ENCODE results near the gene SLC16A8.

Gene SLC16A8

DNA sequence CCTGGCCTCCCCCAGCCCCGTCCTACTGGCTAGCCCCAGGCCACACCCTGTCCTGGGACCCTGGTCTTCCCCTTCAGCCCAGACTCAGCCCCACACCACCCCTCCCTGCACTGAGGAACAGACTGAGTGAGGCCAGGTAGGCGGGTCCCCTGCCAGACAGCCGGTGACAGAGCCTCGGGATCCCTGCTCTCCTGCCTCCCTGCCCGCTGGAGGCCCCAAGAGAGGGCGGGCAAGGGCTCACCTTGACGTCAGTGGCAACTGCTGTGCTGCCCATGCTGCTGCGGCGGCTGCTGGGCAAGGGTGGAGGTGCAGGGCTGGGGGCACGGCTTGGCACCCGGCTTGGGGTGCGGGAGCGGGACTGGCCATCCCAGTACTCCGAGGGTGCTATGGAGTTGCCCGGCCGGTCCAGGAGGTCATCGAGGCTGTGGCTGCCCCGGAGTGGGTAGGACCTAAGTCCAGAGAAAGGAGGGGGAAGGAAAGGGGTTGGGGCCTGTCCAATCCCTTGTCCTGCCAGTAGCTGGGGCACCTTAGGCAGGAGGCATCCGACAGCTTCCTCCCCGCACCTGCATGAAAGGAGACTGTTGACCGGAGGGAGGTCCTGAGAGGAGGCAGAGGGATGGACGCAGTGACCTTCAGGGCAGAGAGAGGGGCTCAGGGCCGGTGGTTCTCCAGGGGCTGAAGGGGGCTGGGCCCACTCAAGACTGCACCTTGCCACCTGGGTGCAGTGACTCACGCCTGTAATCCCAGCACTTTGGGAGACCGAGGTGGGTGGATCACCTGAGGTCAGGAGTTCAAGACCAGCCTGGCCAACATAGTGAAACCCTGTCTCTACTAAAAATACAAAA is 2.2 kb upstream of the SLC16A8 start:
- no peak for DNase-seq (ENCODE audit: low spot score)
- no peak overlapping the region for H3K27ac ChIP-seq
- TF ChIP-seq CTCF (IDR thresholded peaks at IDR 0.05) = no peak
- no peak overlapping the region for H3K4me3 ChIP-seq

DNA sequence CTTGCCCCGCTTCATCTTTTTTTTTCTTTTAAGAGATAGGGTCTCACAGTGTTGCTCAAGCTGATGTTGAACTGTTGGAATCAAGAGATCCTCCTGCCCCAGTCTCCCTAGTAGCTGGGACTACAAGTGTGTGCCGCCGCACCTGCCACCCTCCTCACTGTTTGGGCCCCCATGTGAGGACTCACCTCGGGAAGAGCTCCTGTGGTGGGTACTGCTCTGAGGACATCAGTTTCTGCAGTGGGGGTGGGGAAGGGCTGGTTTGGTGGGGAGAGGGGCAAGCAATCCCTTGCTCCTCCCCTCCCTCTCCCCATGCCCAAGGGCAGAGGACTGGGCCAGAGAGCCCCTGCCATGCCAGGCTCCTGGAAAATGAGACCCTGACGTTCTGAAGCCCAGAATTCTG is 1.5 kb upstream of the SLC16A8 start:
- no peak for TF ChIP-seq CTCF (IDR thresholded peaks at IDR 0.05)
- Histone ChIP-seq H3K27ac (no peak overlapping the region), H3K4me3 (no peak overlapping the region)
- DNase-seq (ENCODE audit: low spot score) = no peak

GRCh38 chr22:38085056-38085455 is 1.1 kb upstream of the SLC16A8 start:
- no peak for TF ChIP-seq CTCF (IDR thresholded peaks at IDR 0.05)
- no peak overlapping the region for H3K4me3 ChIP-seq
- H3K27ac ChIP-seq = no peak overlapping the region
- DNase-seq (ENCODE audit: low spot score) = no peak

DNA sequence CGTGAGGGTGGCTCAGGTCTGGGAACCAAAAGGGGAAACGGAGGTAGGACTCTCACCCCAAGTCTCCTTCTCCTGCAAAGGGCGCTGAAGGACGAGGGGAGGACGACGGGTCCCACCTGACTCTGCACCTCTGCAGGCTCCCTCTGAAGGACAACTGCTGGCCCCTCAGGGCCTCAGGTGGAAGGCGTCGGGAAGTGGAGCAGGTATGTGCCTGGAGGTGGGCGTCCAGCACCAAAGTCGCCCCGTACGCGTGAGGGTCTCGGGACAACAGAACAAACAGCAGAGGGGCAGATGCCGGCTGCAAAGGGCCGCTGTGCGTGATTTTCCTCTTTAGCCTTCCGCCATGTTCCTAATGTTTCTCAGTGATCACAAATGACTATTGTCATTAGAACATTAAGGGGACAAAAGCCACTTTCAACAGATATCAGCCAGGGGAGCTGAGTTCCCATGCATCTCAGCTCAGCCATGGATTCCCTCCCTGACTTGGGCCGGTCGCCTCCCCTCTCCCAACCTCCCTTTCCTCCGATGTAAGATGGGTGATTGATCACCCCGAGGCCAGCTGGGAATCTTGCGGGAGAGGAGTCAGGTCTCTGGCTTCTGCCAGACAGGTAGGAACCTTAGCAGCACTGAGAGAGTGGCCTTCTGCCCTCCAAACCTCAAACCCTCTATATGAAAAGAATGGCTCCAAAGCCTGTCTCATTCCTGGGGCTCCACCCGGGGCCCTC is 836 bp downstream of the SLC16A8 start:
- Histone ChIP-seq H3K27ac (no peak overlapping the region), H3K4me3 (peak overlapping the region; percentile 72)
- DNase-seq (ENCODE audit: low spot score) = no peak
- no peak for TF ChIP-seq CTCF (IDR thresholded peaks at IDR 0.05)

DNA sequence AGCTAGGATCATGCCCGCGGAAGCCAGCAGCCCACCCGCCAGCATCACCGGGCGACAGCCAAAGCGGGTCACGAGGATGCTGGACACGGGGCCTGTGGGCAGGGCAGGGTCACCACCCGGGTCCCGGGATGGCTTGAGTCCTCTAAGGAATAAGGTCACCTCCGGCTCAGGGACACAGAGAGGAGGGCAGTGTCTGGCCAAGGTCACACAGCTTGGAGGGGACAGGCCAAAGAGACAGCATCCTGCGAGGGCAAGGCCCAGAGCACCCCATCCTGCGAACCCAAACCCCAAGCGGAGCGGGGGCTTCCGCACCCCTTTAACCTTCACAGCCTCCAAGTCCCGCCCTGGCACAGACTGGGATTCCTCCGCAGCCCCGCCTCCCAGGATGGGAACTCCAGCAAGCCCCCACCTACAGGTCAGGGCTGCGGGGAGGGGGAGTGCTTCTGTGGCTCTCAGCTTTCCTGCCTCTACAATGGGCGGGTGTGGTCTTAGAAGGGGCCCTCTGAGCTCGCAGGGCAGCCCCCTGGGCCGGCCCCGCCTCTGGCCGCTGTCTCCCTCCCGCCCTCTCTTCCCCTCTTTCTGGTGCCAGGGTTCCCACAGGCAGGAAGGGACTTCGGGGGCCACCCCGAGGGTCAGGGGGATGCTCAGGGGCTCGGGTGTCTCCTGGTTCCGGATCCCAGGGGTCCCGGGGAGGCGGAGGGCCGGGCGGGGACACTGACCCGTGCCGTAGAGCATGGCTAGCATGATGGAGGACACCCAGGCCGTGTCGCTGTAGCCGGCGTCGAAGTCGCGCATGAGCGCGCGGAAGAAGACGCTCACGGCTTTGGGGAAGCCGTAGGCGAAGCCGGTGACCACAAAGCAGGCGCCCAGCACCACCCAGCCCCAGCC is 1.8 kb downstream of the SLC16A8 start:
- no peak for TF ChIP-seq CTCF (IDR thresholded peaks at IDR 0.05)
- Histone ChIP-seq H3K4me3 (peak overlapping the region; percentile 72), H3K27ac (peak overlapping the region in 1 of 2 donors; percentile 34)
- DNase-seq (ENCODE audit: low spot score) = no peak

- peak overlapping the region; percentile 72 for H3K4me3 ChIP-seq
- TF ChIP-seq CTCF (IDR thresholded peaks at IDR 0.05) = no peak
- DNase-seq (ENCODE audit: low spot score) = no peak
- H3K27ac ChIP-seq = peak overlapping the region; percentile 34 to 52
Observed at GRCh38 chr22:38081636-38081940, 2.4 kb downstream of the SLC16A8 start.
